Subcutaneous adipose tissue (tissue), 4 donors: ENCODE data around the gene ILF3. TPM values are rescaled to one million over a fixed set of nuclear protein-coding genes. Genes with fewer than 3 reads are reported as not detected.

ENCODE experiments used
- CTCF ChIP-seq: fragments of 450-650 bp; IDR thresholded peaks from one replicate; pipeline ENCODE4 v1.5.1; 2016; ENCODE audit warnings: low read depth, mild to moderate bottlenecking, control low read depth, antibody characterized with exemption, moderate library complexity
- total RNA-seq, 4 donors: library from RNA; depleted of rRNA; stranded (reverse); fragments of >200 nt; gene quantifications; one replicate each; pipeline ENCODE4 v1.1.0, GENCODE V29; 2016

ILF3 gene
- total RNA-seq, 4 donors from 2014 or later: 56.8 to 103 (median 77.7) TPM

- TF ChIP-seq CTCF: no peak
These were observed 32.0 kb downstream of the ILF3 start for GRCh38 chr19:10686193-10686592.

GRCh38 chr19:10686661-10687517 is 32.7 kb downstream of the ILF3 start:
- TF ChIP-seq CTCF: no peak

GRCh38 chr19:10687518-10688288 is 33.6 kb downstream of the ILF3 start:
- no peak for TF ChIP-seq CTCF

GRCh38 chr19:10688545-10689280 is 34.6 kb downstream of the ILF3 start:
- TF ChIP-seq CTCF: no peak

- no peak for TF ChIP-seq CTCF
These were observed 36.2 kb downstream of the ILF3 start for GRCh38 chr19:10690341-10690781.

GRCh38 chr19:10691178-10691881 is 37.2 kb downstream of the ILF3 start:
- TF ChIP-seq CTCF: no peak
